H1 (cell line): ENCODE measurements around the gene MANSC4. TPM values are rescaled to one million over a fixed set of nuclear protein-coding genes. Genes with fewer than 3 reads are reported as not detected.

ENCODE experiments used
- CTCF ChIA-PET: fragments of 300-600 bp; sonication (Branson Sonifier 250); formaldehyde crosslinking; loops from one replicate; lab custom pipeline; 2021; ENCODE audit not compliant: partially characterized antibody; lab: Charles Lee
- POLR2A ChIA-PET: fragments of 300-600 bp; sonication (Branson Sonifier 250); formaldehyde crosslinking; loops from one replicate; lab custom pipeline; 2021; ENCODE audit warnings: inconsistent platforms; ENCODE audit not compliant: partially characterized antibody; lab: Charles Lee
- DNase-seq, 2 experiments: peaks; one replicate each; pipeline versions ENCODE4 v3.0.0 to v3.0.0-alpha.2; 2010 to 2022; ENCODE audit warnings: low spot score in 2 of 2, low read depth in 1 of 2, mixed read lengths in 1 of 2
- FAIRE-seq: peaks from 2 replicates; lab custom pipeline; 2011; peaks lifted over from hg19 to GRCh38; lab: Jason Lieb, UNC
- H2AFZ ChIP-seq: 2 replicates; pipeline ENCODE4 v1.8.1; 2012; ENCODE audit warnings: low read length, inconsistent platforms
- H2AK5ac ChIP-seq: 2 replicates; pipeline ENCODE4 v1.6.1; 2013; ENCODE audit warnings: low read depth, low read length
- H2BK120ac ChIP-seq: replicated peaks from 2 replicates; pipeline ENCODE3; 2013; ENCODE audit warnings: low read depth, low read length, inconsistent platforms
- H2BK12ac ChIP-seq: 2 replicates; pipeline ENCODE4 v1.6.1; 2013; ENCODE audit warnings: low read depth, low read length
- H2BK15ac ChIP-seq: 2 replicates; pipeline ENCODE4 v1.6.1; 2013; ENCODE audit warnings: low read length
- H2BK20ac ChIP-seq: 2 replicates; pipeline ENCODE4 v1.6.1; 2013; ENCODE audit warnings: low read length
- H2BK5ac ChIP-seq: 2 replicates; pipeline ENCODE4 v1.6.1; 2013; ENCODE audit warnings: low read depth, low read length
- H3K14ac ChIP-seq: 2 replicates; pipeline ENCODE4 v1.6.1; 2013; ENCODE audit warnings: inconsistent platforms; ENCODE audit not compliant: insufficient read length
- H3K18ac ChIP-seq: 2 replicates; pipeline ENCODE4 v1.6.1; 2013; ENCODE audit warnings: low read length; ENCODE audit errors: extremely low read depth
- H3K23ac ChIP-seq: 2 replicates; pipeline ENCODE4 v1.6.1; 2013; ENCODE audit warnings: inconsistent platforms; ENCODE audit not compliant: insufficient read length
- H3K23me2 ChIP-seq: 2 replicates; pipeline ENCODE4 v1.6.1; 2013; ENCODE audit warnings: low read depth, low read length
- H3K27ac ChIP-seq: 2 replicates; pipeline ENCODE4 v1.6.1; 2011; ENCODE audit warnings: low read depth, low read length, inconsistent platforms
- H3K27me3 ChIP-seq, 4 experiments: replicated peaks in 1 of 4; 1 replicate in 1 of 4; 2 replicates in 3 of 4; pipeline versions ENCODE4 v1.6.1 to v1.8.1; 2011 to 2013; ENCODE audit warnings: low read length in 3 of 4, mild to moderate bottlenecking in 3 of 4, inconsistent platforms in 2 of 4, mixed read lengths in 2 of 4, moderate library complexity in 1 of 4; ENCODE audit not compliant: control insufficient read depth in 3 of 4, insufficient read depth in 3 of 4; ENCODE audit errors: extremely low read depth in 1 of 4
- H3K36me3 ChIP-seq, 4 experiments: 2 replicates each; pipeline versions ENCODE4 v1.6.1 to v1.8.1; 2011 to 2013; ENCODE audit warnings: mild to moderate bottlenecking in 4 of 4, low read length in 3 of 4, moderate library complexity in 2 of 4, control low read depth in 1 of 4, inconsistent platforms in 1 of 4; ENCODE audit not compliant: insufficient read depth in 4 of 4, control insufficient read depth in 2 of 4
- H3K4ac ChIP-seq: replicated peaks from 2 replicates; pipeline ENCODE3; 2013; ENCODE audit warnings: low read length, low read depth, mixed read lengths, inconsistent platforms; ENCODE audit not compliant: insufficient read length
- H3K4me1 ChIP-seq, 4 experiments: replicated peaks in 1 of 4; 1 replicate in 1 of 4; 2 replicates in 3 of 4; pipeline versions ENCODE4 v1.6.1 to v1.8.1; 2011 to 2013; ENCODE audit warnings: low read length in 3 of 4, inconsistent platforms in 2 of 4, mixed read lengths in 1 of 4; ENCODE audit not compliant: insufficient read depth in 4 of 4, control insufficient read depth in 3 of 4
- H3K4me2 ChIP-seq, 2 experiments: 2 replicates each; pipeline versions ENCODE4 v1.6.1 to v1.8.1; 2011 to 2013; ENCODE audit warnings: low read depth in 2 of 2, low read length in 2 of 2, control low read depth in 1 of 2, inconsistent platforms in 1 of 2, mild to moderate bottlenecking in 1 of 2; ENCODE audit not compliant: insufficient read depth in 1 of 2
- H3K4me3 ChIP-seq, 4 experiments: fragments of 200-600, 300-600 bp in 1 of 4; sonication (generic), shearing (Covaris generic), sonication (Bioruptor Twin) in 1 of 4; 2 replicates each; pipeline versions ENCODE4 v1.5.1 to v1.8.1; 2011 to 2016; ENCODE audit warnings: low read length in 4 of 4, low read depth in 3 of 4, control low read depth in 2 of 4, inconsistent platforms in 2 of 4, mild to moderate bottlenecking in 2 of 4, mixed read lengths in 1 of 4, moderate library complexity in 1 of 4; ENCODE audit not compliant: insufficient read depth in 2 of 4; ENCODE audit errors: extremely low read depth in 1 of 4
- H3K56ac ChIP-seq: replicated peaks from 2 replicates; pipeline ENCODE3; 2013; ENCODE audit warnings: low read depth, mild to moderate bottlenecking, mixed read lengths, low read length, inconsistent platforms; ENCODE audit not compliant: insufficient read length
- H3K79me1 ChIP-seq: 2 replicates; pipeline ENCODE4 v1.6.1; 2013; ENCODE audit warnings: low read depth, low read length, control low read depth
- H3K79me2 ChIP-seq, 2 experiments: 2 replicates each; pipeline versions ENCODE4 v1.6.1 to v1.8.1; 2012 to 2013; ENCODE audit warnings: low read length in 2 of 2, mild to moderate bottlenecking in 2 of 2, inconsistent platforms in 1 of 2; ENCODE audit not compliant: insufficient read depth in 2 of 2, control insufficient read depth in 1 of 2
- H3K9ac ChIP-seq, 4 experiments: replicated peaks in 1 of 4; 1 replicate in 1 of 4; 2 replicates in 3 of 4; pipeline versions ENCODE4 v1.6.1 to v1.8.1; 2011 to 2013; ENCODE audit warnings: low read depth in 3 of 4, low read length in 3 of 4, control low read depth in 2 of 4, mild to moderate bottlenecking in 2 of 4, moderate library complexity in 2 of 4, inconsistent platforms in 1 of 4; ENCODE audit errors: extremely low read depth in 1 of 4
- H3K9me3 ChIP-seq, 2 experiments: 2 replicates each; pipeline versions ENCODE4 v1.6.1 to v1.8.1; 2012 to 2013; ENCODE audit warnings: mild to moderate bottlenecking in 2 of 2, moderate library complexity in 2 of 2, control low read depth in 1 of 2, inconsistent platforms in 1 of 2, low read depth in 1 of 2, low read length in 1 of 2, mixed read lengths in 1 of 2; ENCODE audit not compliant: insufficient read depth in 2 of 2
- H4K20me1 ChIP-seq, 2 experiments: replicated peaks in 1 of 2; 2 replicates each; pipeline versions ENCODE3 to v1.8.1; 2011 to 2013; ENCODE audit warnings: inconsistent platforms in 2 of 2, low read length in 2 of 2, mild to moderate bottlenecking in 1 of 2; ENCODE audit not compliant: insufficient read depth in 2 of 2, control insufficient read depth in 1 of 2
- H4K5ac ChIP-seq: 2 replicates; pipeline ENCODE4 v1.6.1; 2013; ENCODE audit warnings: low read length, low read depth, mixed read lengths, inconsistent platforms; ENCODE audit not compliant: insufficient read length
- H4K8ac ChIP-seq: 2 replicates; pipeline ENCODE4 v1.8.0; 2013; ENCODE audit warnings: mild to moderate bottlenecking, moderate library complexity, low read length, inconsistent platforms; ENCODE audit not compliant: insufficient read depth; ENCODE audit errors: extremely low read depth
- H4K91ac ChIP-seq: replicated peaks from 2 replicates; pipeline ENCODE3; 2013; ENCODE audit warnings: low read length, mixed read lengths, inconsistent platforms; ENCODE audit not compliant: insufficient read length
- CHD1 ChIP-seq: IDR thresholded peaks from 2 replicates; pipeline ENCODE4 v1.6.1; 2012; ENCODE audit warnings: low read depth, low read length, improper control_type of control experiment
- EP300 ChIP-seq, 2 experiments: IDR thresholded peaks; 1 replicate in 1 of 2; 2 replicates in 1 of 2; pipeline ENCODE4 v1.6.1; 2011 to 2012; ENCODE audit warnings: low read depth in 2 of 2, low read length in 2 of 2, mild to moderate bottlenecking in 2 of 2, borderline replicate concordance in 1 of 2, inconsistent platforms in 1 of 2, moderate library complexity in 1 of 2
- JUN ChIP-seq: IDR thresholded peaks from 2 replicates; pipeline ENCODE4 v1.6.1; 2011; ENCODE audit warnings: low read depth, mild to moderate bottlenecking, improper control_type of control experiment, low read length
- NANOG ChIP-seq: IDR thresholded peaks from 2 replicates; pipeline ENCODE4 v1.6.1; 2011; ENCODE audit warnings: low read length, low read depth, mild to moderate bottlenecking, inconsistent platforms; ENCODE audit not compliant: insufficient read depth, poor library complexity, severe bottlenecking
- PHF8 ChIP-seq: fragments of 200-600 bp; sonication (generic); conservative IDR thresholded peaks from 2 replicates; pipeline ENCODE4 v1.7.1; 2012; ENCODE audit warnings: low read depth, mild to moderate bottlenecking, inconsistent platforms, low read length, moderate library complexity
- POLR2A ChIP-seq, 2 experiments: IDR thresholded peaks; 1 replicate in 1 of 2; 2 replicates in 1 of 2; pipeline ENCODE4 v1.6.1; 2011; ENCODE audit warnings: low read depth in 2 of 2, low read length in 2 of 2, mild to moderate bottlenecking in 2 of 2; ENCODE audit errors: control extremely low read depth in 1 of 2
- RBBP5 ChIP-seq: IDR thresholded peaks from 2 replicates; pipeline ENCODE4 v1.7.1; 2012; ENCODE audit warnings: low read depth, mild to moderate bottlenecking, inconsistent platforms, low read length, moderate library complexity, borderline replicate concordance
- RXRA ChIP-seq: IDR thresholded peaks from 2 replicates; pipeline ENCODE4 v1.6.1; 2011; ENCODE audit warnings: low read depth, mild to moderate bottlenecking, low read length, moderate library complexity; ENCODE audit not compliant: insufficient read depth
- ZNF274 ChIP-seq: IDR thresholded peaks from 2 replicates; pipeline ENCODE4 v1.7.0; 2012; ENCODE audit warnings: low read length, borderline replicate concordance; ENCODE audit errors: extremely low read depth
- WGBS, 2 experiments: shearing (Covaris generic) in 1 of 2; methylation state at CpG; one replicate each; pipeline versions ENCODE4 v1.1.6 to v1.1.7; 2013 to 2015; ENCODE audit warnings: low lambda C conversion rate in 2 of 2, mixed read lengths in 2 of 2, inconsistent platforms in 1 of 2, low coverage in 1 of 2, missing lambda C conversion rate in 1 of 2; ENCODE audit not compliant: insufficient replicate concordance in 2 of 2, insufficient coverage in 1 of 2, insufficient read length in 1 of 2; ENCODE audit errors: extremely low coverage in 1 of 2, missing lambda C conversion rate in 1 of 2; 5-methylcytosine and 5-hydroxymethylcytosine counted together
- polyA plus RNA-seq, 7 experiments: library from polyadenylated mRNA; depleted of rRNA in 3 of 7; stranded (reverse) in 5 of 7; unstranded in 2 of 7; fragments of >200 nt in 5 of 7; fragments of 200-250 nt in 2 of 7; gene quantifications; 1 replicate in 5 of 7; 2 replicates in 1 of 7; 4 replicates in 1 of 7; pipeline versions ENCODE4 v1.2.1 to v1.2.3, GENCODE V29; 2011 to 2013; ENCODE audit warnings: missing spikeins in 2 of 7, mixed read lengths in 2 of 7
- total RNA-seq: library from RNA; stranded (reverse); fragmentation: NEBNext Ultra II Directional; extraction: Animal tissue kit (Norgen Biotek cat#: 25700); gene quantifications from 2 replicates; pipeline ENCODE4 v1.2.1, GENCODE V29; 2021
- TF ChIP-seq, protein P1 (sequence below): IDR thresholded peaks from 2 replicates; pipeline ENCODE4 v1.6.1; 2011; ENCODE audit warnings: low read length, improper control_type of control experiment
- TF ChIP-seq, protein P2 (sequence below): IDR thresholded peaks from 2 replicates; pipeline ENCODE4 v1.6.1; 2012; ENCODE audit warnings: inconsistent platforms
- TF ChIP-seq, protein P3 (sequence below): IDR thresholded peaks from 2 replicates; pipeline ENCODE4 v1.6.1; 2011; ENCODE audit warnings: low read depth, mild to moderate bottlenecking, low read length; ENCODE audit not compliant: insufficient read depth

Gene MANSC4
- total and polyA plus RNA-seq, 2 of the 8 experiments (the other 6 are each of a cell fraction or from before 2014, with no cell fraction given): not detected

DNA sequence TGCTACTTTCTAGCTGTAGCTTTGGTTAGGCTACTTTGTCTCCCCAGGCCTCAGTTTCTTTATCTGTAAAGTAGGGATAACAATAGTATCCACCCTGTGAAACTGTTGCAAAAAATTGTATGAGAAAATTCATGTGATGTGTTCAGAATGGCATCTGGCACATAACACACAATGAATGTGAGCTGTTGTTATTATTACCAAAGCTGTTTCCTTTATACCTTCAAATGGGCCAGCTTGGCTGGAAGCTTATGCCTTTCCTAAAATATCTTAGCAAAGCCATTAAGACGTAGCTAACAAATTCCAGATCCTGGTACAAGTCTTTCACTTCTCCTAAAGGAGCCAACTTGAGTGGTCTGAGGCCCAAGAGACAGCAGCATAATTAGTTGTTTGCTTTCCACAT is 25.2 kb upstream of the MANSC4 start:
- FAIRE-seq (no peak), DNase-seq (no peak)
- Histone ChIP-seq H2BK12ac (no peak overlapping the region), H3K9ac (no peak overlapping the region), H3K4me3 (no peak overlapping the region), H3K79me2 (no peaks in the 10 kb centered on the region), H3K4me2 (no peak overlapping the region), H3K18ac (no peak overlapping the region), H3K14ac (no peak overlapping the region), H2BK15ac (no peak overlapping the region), H3K27ac (no peak overlapping the region), H3K4ac (no peak overlapping the region), H4K5ac (no peak overlapping the region), H3K23me2 (no peaks in the 10 kb centered on the region), H3K23ac (no peak overlapping the region), H4K20me1 (no peaks in the 10 kb centered on the region), H3K27me3 (no peaks in the 10 kb centered on the region), H3K79me1 (no peaks in the 10 kb centered on the region), H2BK120ac (no peak overlapping the region), H4K8ac (no peak overlapping the region), H2BK5ac (no peak overlapping the region), H2AFZ (no peak overlapping the region), H4K91ac (no peak overlapping the region), H3K36me3 (no peaks in the 10 kb centered on the region), H2AK5ac (no peak overlapping the region), H3K9me3 (no peaks in the 10 kb centered on the region), H3K4me1 (no peaks in the 10 kb centered on the region), H3K56ac (no peak overlapping the region), H2BK20ac (no peak overlapping the region)
- ChIA-PET POLR2A (interaction anchor here (1.4 kb wide), 1 partner anchor 25 kb away, joined by 3 read pairs; the partner anchor contains the start of genes KLHL42 and MANSC4), CTCF (interaction anchor here (0.9 to 1.3 kb wide), 3 partner anchors 11 to 15 kb away, joined by 3 to 7 read pairs (median 4); no protein-coding TSS in a partner anchor)
- WGBS, 2 experiments: 64% methylated on average over 1 of the region's 1 CpG; no CpG with 5 or more reads in 1 of the 2 experiments
- no peak for TF ChIP-seq POLR2A (IDR thresholded peaks at IDR 0.05; ENCODE audit: control extremely low read depth in 1 of 2, low read depth in 2 of 2, low read length in 2 of 2)
- TF ChIP-seq, protein P1, sequence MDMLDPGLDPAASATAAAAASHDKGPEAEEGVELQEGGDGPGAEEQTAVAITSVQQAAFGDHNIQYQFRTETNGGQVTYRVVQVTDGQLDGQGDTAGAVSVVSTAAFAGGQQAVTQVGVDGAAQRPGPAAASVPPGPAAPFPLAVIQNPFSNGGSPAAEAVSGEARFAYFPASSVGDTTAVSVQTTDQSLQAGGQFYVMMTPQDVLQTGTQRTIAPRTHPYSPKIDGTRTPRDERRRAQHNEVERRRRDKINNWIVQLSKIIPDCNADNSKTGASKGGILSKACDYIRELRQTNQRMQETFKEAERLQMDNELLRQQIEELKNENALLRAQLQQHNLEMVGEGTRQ: no peak
- TF ChIP-seq, protein P2, sequence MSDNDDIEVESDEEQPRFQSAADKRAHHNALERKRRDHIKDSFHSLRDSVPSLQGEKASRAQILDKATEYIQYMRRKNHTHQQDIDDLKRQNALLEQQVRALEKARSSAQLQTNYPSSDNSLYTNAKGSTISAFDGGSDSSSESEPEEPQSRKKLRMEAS: no peak
- TF ChIP-seq NANOG: no peak
- TF ChIP-seq RBBP5: no peak
- TF ChIP-seq RXRA: no peak
- TF ChIP-seq, protein P3, sequence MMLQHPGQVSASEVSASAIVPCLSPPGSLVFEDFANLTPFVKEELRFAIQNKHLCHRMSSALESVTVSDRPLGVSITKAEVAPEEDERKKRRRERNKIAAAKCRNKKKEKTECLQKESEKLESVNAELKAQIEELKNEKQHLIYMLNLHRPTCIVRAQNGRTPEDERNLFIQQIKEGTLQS: no peak
- TF ChIP-seq PHF8: no peak
- no peak for TF ChIP-seq CHD1
- TF ChIP-seq ZNF274: no peak
- TF ChIP-seq JUN: no peak
- no peak for TF ChIP-seq EP300 (IDR thresholded peaks at IDR 0.05; ENCODE audit: borderline replicate concordance in 1 of 2, low read depth in 2 of 2, low read length in 2 of 2)
